ENCODE measurements around the gene SFN. TPM values are rescaled to one million over a fixed set of nuclear protein-coding genes. Genes with fewer than 3 reads are reported as not detected.

Gene SFN
- total and polyA plus RNA-seq, 2 of the 4 experiments (the other 2 are of a cell fraction) = 0.18 to 0.34 TPM

GRCh38 chr1:26900001-26900814 lies 37.3 kb downstream of the SFN start, which contains the start of gene GPATCH3 (continued):
- peak; percentile 95 for TF ChIP-seq USF2 (IDR thresholded peaks at IDR 0.05; ENCODE audit: low read depth, low read length)
